IMR-90 (cell line): Measurements from ENCODE around the gene NCOA7. TPM values are rescaled to one million over a fixed set of nuclear protein-coding genes. Genes with fewer than 3 reads are reported as not detected.

Experiments
- ATAC-seq: fragments of 200-7000 bp; cut with Tn5 transposase; 2 replicates; pipeline ENCODE4 v1.9.1; 2020; ENCODE audit warnings: low read depth, mild to moderate bottlenecking, moderate library complexity
- BruUV-seq: library from RNA; stranded (reverse); fragments of 400-500 nt; replicated peaks from 2 replicates; lab custom pipeline; 2021; lab: Mats Ljungman, UMichigan
- CTCF ChIA-PET: fragments of 300-600 bp; formaldehyde crosslinking; extraction: SDS; loops from one replicate; lab custom pipeline; 2021; ENCODE audit warnings: antibody characterized with exemption; lab: Yijun Ruan, JAX
- POLR2A ChIA-PET: fragments of 300-600 bp; sonication (Branson Sonifier 250); formaldehyde crosslinking; loops from one replicate; lab custom pipeline; 2022; ENCODE audit warnings: antibody characterized with exemption; ENCODE audit not compliant: unreplicated experiment; lab: Charles Lee
- DNase-seq: peaks from one replicate; pipeline ENCODE4 v3.0.0; 2013
- H2AFZ ChIP-seq: replicated peaks from 2 replicates; pipeline ENCODE3; 2013; ENCODE audit warnings: low read length, mild to moderate bottlenecking; ENCODE audit not compliant: poor library complexity
- H2AK5ac ChIP-seq: 2 replicates; pipeline ENCODE4 v1.6.1; 2013; ENCODE audit warnings: low read depth, low read length, inconsistent platforms
- H2AK9ac ChIP-seq: replicated peaks from 2 replicates; pipeline ENCODE3; 2013; ENCODE audit warnings: mild to moderate bottlenecking, low read depth, low read length, moderate library complexity; ENCODE audit not compliant: poor library complexity
- H2BK120ac ChIP-seq: 2 replicates; pipeline ENCODE4 v1.6.1; 2013; ENCODE audit warnings: low read depth, low read length, inconsistent platforms
- H2BK15ac ChIP-seq: 3 replicates; pipeline ENCODE4 v1.6.1; 2013; ENCODE audit warnings: low read depth, low read length, inconsistent platforms
- H2BK20ac ChIP-seq: 2 replicates; pipeline ENCODE4 v1.6.1; 2013; ENCODE audit warnings: low read depth, mild to moderate bottlenecking, inconsistent platforms, low read length, moderate library complexity
- H2BK5ac ChIP-seq: 2 replicates; pipeline ENCODE4 v1.6.1; 2013; ENCODE audit warnings: mild to moderate bottlenecking, low read depth, low read length, inconsistent platforms; ENCODE audit not compliant: poor library complexity, severe bottlenecking
- H3K14ac ChIP-seq: replicated peaks from 2 replicates; pipeline ENCODE4 v1.6.1; 2013; ENCODE audit warnings: low read depth, low read length, inconsistent platforms
- H3K18ac ChIP-seq: 2 replicates; pipeline ENCODE4 v1.6.1; 2013; ENCODE audit warnings: low read depth, low read length, control low read depth
- H3K23ac ChIP-seq: 2 replicates; pipeline ENCODE4 v1.6.1; 2013; ENCODE audit warnings: low read depth, low read length, inconsistent platforms
- H3K27ac ChIP-seq: 2 replicates; pipeline ENCODE4 v1.5.1; 2013; ENCODE audit warnings: mild to moderate bottlenecking, control low read depth, low read length; ENCODE audit not compliant: insufficient read depth
- H3K27me3 ChIP-seq: 2 replicates; pipeline ENCODE4 v1.6.1; 2013; ENCODE audit warnings: low read length; ENCODE audit not compliant: control insufficient read depth, insufficient read depth
- H3K36me3 ChIP-seq: 2 replicates; pipeline ENCODE4 v1.6.1; 2013; ENCODE audit warnings: low read length, mixed read lengths; ENCODE audit not compliant: control insufficient read depth, insufficient read depth
- H3K4ac ChIP-seq: 2 replicates; pipeline ENCODE4 v1.6.1; 2013; ENCODE audit warnings: low read depth, low read length, inconsistent platforms
- H3K4me1 ChIP-seq: 2 replicates; pipeline ENCODE4 v1.6.1; 2013; ENCODE audit warnings: low read length, mixed read lengths; ENCODE audit not compliant: control insufficient read depth, insufficient read depth
- H3K4me2 ChIP-seq: 2 replicates; pipeline ENCODE4 v1.6.1; 2013; ENCODE audit warnings: low read depth, mild to moderate bottlenecking, control low read depth, low read length, moderate library complexity
- H3K4me3 ChIP-seq: 2 replicates; pipeline ENCODE4 v1.5.1; 2013; ENCODE audit warnings: low read depth, mild to moderate bottlenecking, control low read depth, low read length, moderate library complexity; ENCODE audit not compliant: insufficient read depth
- H3K56ac ChIP-seq: 2 replicates; pipeline ENCODE4 v1.6.1; 2013; ENCODE audit warnings: low read length, inconsistent platforms; ENCODE audit not compliant: insufficient read depth; ENCODE audit errors: extremely low read depth
- H3K79me1 ChIP-seq, 2 experiments: 2 replicates each; pipeline ENCODE4 v1.6.1; 2013; ENCODE audit warnings: low read length in 2 of 2, inconsistent platforms in 1 of 2, low read depth in 1 of 2
- H3K9ac ChIP-seq: 2 replicates; pipeline ENCODE4 v1.6.1; 2013; ENCODE audit warnings: low read depth, low read length, control low read depth
- H3K9me1 ChIP-seq: 2 replicates; pipeline ENCODE4 v1.6.1; 2013; ENCODE audit warnings: low read length, inconsistent platforms; ENCODE audit not compliant: insufficient read depth
- H3K9me3 ChIP-seq: 2 replicates; pipeline ENCODE4 v1.6.1; 2013; ENCODE audit warnings: low read length; ENCODE audit not compliant: control insufficient read depth, insufficient read depth
- H4K20me1 ChIP-seq: 2 replicates; pipeline ENCODE4 v1.6.1; 2013; ENCODE audit warnings: low read length, inconsistent platforms; ENCODE audit not compliant: insufficient read depth
- H4K5ac ChIP-seq: 2 replicates; pipeline ENCODE4 v1.6.1; 2013; ENCODE audit warnings: mild to moderate bottlenecking, low read depth, low read length, control low read depth
- H4K8ac ChIP-seq, 2 experiments: 2 replicates each; pipeline ENCODE4 v1.6.1; 2013; ENCODE audit warnings: low read depth in 2 of 2, low read length in 2 of 2, control low read depth in 1 of 2, inconsistent platforms in 1 of 2
- H4K91ac ChIP-seq: 2 replicates; pipeline ENCODE4 v1.6.1; 2013; ENCODE audit warnings: low read depth, low read length, inconsistent platforms; ENCODE audit not compliant: insufficient read depth
- BHLHE40 ChIP-seq: fragments of 150-350 bp; IDR thresholded peaks from 2 replicates; pipeline ENCODE4 v1.6.1; 2016; ENCODE audit warnings: mild to moderate bottlenecking, low read depth, low read length
- CEBPB ChIP-seq: IDR thresholded peaks from 2 replicates; pipeline ENCODE4 v1.6.1; 2012; ENCODE audit warnings: low read depth, low read length, improper control_type of control experiment
- CHD1 ChIP-seq: IDR thresholded peaks from 2 replicates; pipeline ENCODE4 v1.6.1; 2012; ENCODE audit warnings: low read depth, low read length, improper control_type of control experiment
- ELK1 ChIP-seq: fragments of 150-350 bp; IDR thresholded peaks from 2 replicates; pipeline ENCODE4 v1.6.1; 2016; ENCODE audit warnings: low read depth, mild to moderate bottlenecking, low read length, moderate library complexity, borderline replicate concordance
- FOS ChIP-seq: fragments of 150-350 bp; IDR thresholded peaks from 2 replicates; pipeline ENCODE4 v1.6.1; 2016; ENCODE audit warnings: low read depth, low read length
- MAFK ChIP-seq: IDR thresholded peaks from 2 replicates; pipeline ENCODE4 v1.6.1; 2012; ENCODE audit warnings: low read depth, low read length, improper control_type of control experiment
- MAZ ChIP-seq: IDR thresholded peaks from 2 replicates; pipeline ENCODE4 v1.6.1; 2012; ENCODE audit warnings: low read depth, mild to moderate bottlenecking, low read length, improper control_type of control experiment, moderate library complexity, borderline replicate concordance
- MXI1 ChIP-seq: IDR thresholded peaks from 2 replicates; pipeline ENCODE4 v1.6.1; 2012; ENCODE audit warnings: low read depth, mild to moderate bottlenecking, low read length, moderate library complexity, borderline replicate concordance
- POLR2A ChIP-seq: IDR thresholded peaks from 2 replicates; pipeline ENCODE4 v1.6.1; 2012; ENCODE audit warnings: mild to moderate bottlenecking, low read depth, low read length
- RAD21 ChIP-seq: IDR thresholded peaks from 2 replicates; pipeline ENCODE4 v1.6.1; 2012; ENCODE audit warnings: low read length, improper control_type of control experiment
- RFX5 ChIP-seq: IDR thresholded peaks from 2 replicates; pipeline ENCODE4 v1.8.0; 2012; ENCODE audit warnings: low read depth, mild to moderate bottlenecking, low read length, moderate library complexity
- SMC3 ChIP-seq: fragments of 150-350 bp; IDR thresholded peaks from 2 replicates; pipeline ENCODE4 v1.6.1; 2016; ENCODE audit warnings: low read depth, mild to moderate bottlenecking, antibody characterized with exemption, low read length, moderate library complexity
- USF2 ChIP-seq: fragments of 150-350 bp; IDR thresholded peaks from 2 replicates; pipeline ENCODE4 v1.6.1; 2017; ENCODE audit warnings: mild to moderate bottlenecking, antibody characterized with exemption, low read length, low read depth
- WGBS, 2 experiments: methylation state at CpG; one replicate each; pipeline versions ENCODE4 v1.1.5 to v1.1.7; 2013; ENCODE audit warnings: missing lambda C conversion rate in 2 of 2; ENCODE audit not compliant: insufficient read length in 1 of 2; ENCODE audit errors: extremely low coverage in 2 of 2; 5-methylcytosine and 5-hydroxymethylcytosine counted together
- dilution Hi-C: fragments of 300-500 bp; cut with HindIII; formaldehyde crosslinking; loops from one replicate; pipeline ENCODE4 v1.14.3; 2018; ENCODE audit warnings: low sequenced_read_pairs; ENCODE audit not compliant: unreplicated experiment
- in situ Hi-C: fragments of 300-500 bp; cut with MboI; formaldehyde crosslinking; loops from 3 replicates; pipeline ENCODE4 v1.14.3; 2019; ENCODE audit warnings: low sequenced_read_pairs, inconsistent platforms, mixed read lengths
- intact Hi-C: fragments of 100-400 bp; cut with micrococcal nuclease; formaldehyde crosslinking; loops from 2 replicates; pipeline ENCODE4 v1.10.0; 2022
- polyA plus RNA-seq, 3 experiments: library from polyadenylated mRNA; depleted of rRNA; stranded (reverse); fragments of >200 nt; gene quantifications; 2 replicates each; pipeline ENCODE4 v1.2.3, GENCODE V29; 2012; ENCODE audit warnings: low replicate concordance in 1 of 3
- total RNA-seq: library from RNA; depleted of rRNA; stranded (reverse); fragments of >200 nt; gene quantifications from 2 replicates; pipeline ENCODE4 v1.2.3, GENCODE V29; 2012

Gene NCOA7
- total and polyA plus RNA-seq, 2 of the 4 experiments (the other 2 are of a cell fraction), result 12.6 to 12.9 TPM

GRCh38 chr6:125780540-125781313 is 10.0 kb upstream of the NCOA7 start (continued):
- TF ChIP-seq MXI1 (peak; percentile 88), RFX5 (no peak), SMC3 (no peak; the same call in 1 of the 2 replicates)

GRCh38 chr6:125781314-125781868 is 9.4 kb upstream of the NCOA7 start:
- Histone ChIP-seq H2AK5ac (no peak overlapping the region), H3K23ac (peak overlapping the region; percentile 57), H3K9ac (peak overlapping the region; percentile 84), H4K20me1 (no peaks in the 10 kb centered on the region), H3K27ac (peak overlapping the region; percentile 79), H3K4me1 (no peaks in the 10 kb centered on the region), H4K5ac (peak overlapping the region; percentile 25; the same call in 1 of the 2 replicates), H3K56ac (peak overlapping the region; percentile 80), H4K8ac (peak overlapping the region; percentile 11 to 87), H2BK120ac (peak overlapping the region; percentile 94), H2BK20ac (peak overlapping the region; percentile 63), H2BK5ac (peak overlapping the region; percentile 93), H3K4me3 (peak overlapping the region; percentile 59), H3K79me1 (peaks cover 4% of the 10 kb centered on the region in 2 experiments; a peak in 1 of 4 replicates), H2BK15ac (peak overlapping the region; percentile 74; the same call in 2 of the 3 replicates), H3K9me3 (no peaks in the 10 kb centered on the region), H2AK9ac (peak overlapping the region; percentile 45), H3K27me3 (peaks cover 2% of the 10 kb centered on the region; the same call in 1 of the 2 replicates), H3K14ac (peak overlapping the region; percentile 98), H3K36me3 (no peaks in the 10 kb centered on the region), H4K91ac (peak overlapping the region; percentile 86), H3K4ac (peak overlapping the region; percentile 94), H3K18ac (peak overlapping the region; percentile 73), H3K4me2 (peak overlapping the region; percentile 94), H2AFZ (peak overlapping the region; percentile 93), H3K9me1 (no peaks in the 10 kb centered on the region)
- intact Hi-C loops (loop anchor here (2.0 kb wide), 1 partner anchor 193 kb away; no protein-coding TSS in a partner anchor), in situ Hi-C loops (no loop called here), dilution Hi-C loops (no loop called here)
- DNase-seq (peak; percentile 47), ATAC-seq (0 out of 2 replicates have a peak, but pooled peaks have one; percentile 9)
- BruUV-seq, result TSS peak; percentile 67
- CTCF ChIA-PET, result interaction anchor here (0.8 to 2.1 kb wide), 6 partner anchors 9 to 178 kb away, joined by 3 to 18 read pairs (median 5); partner anchors contain the start of gene NCOA7
- no CpG with 5 or more reads among the region's 3 CpGs for WGBS, 2 experiments
- POLR2A ChIA-PET, result interaction anchor here (0.9 to 1.1 kb wide), 2 partner anchors 9 to 175 kb away, joined by 3 to 4 read pairs; partner anchors contain the start of gene NCOA7
- TF ChIP-seq ELK1, result no peak
- TF ChIP-seq CHD1, result no peak
- TF ChIP-seq USF2, result no peak
- TF ChIP-seq SMC3, result no peak
- no peak for TF ChIP-seq CEBPB
- TF ChIP-seq MAFK, result no peak
- no peak for TF ChIP-seq POLR2A
- no peak for TF ChIP-seq RFX5
- no peak for TF ChIP-seq MAZ
- TF ChIP-seq FOS, result no peak
- TF ChIP-seq BHLHE40, result no peak
- TF ChIP-seq MXI1, result no peak
- TF ChIP-seq RAD21, result peak; percentile 13; the same call in 1 of the 2 replicates
